Amygdala (tissue), 56 donors: ENCODE data around the gene FBXL17.

Experiments
- DNase-seq, 56 donors: peaks; one replicate each; lab custom pipeline; 2025; lab: John Stamatoyannopoulos, UW

FBXL17 gene

GRCh38 chr5:108109059-108109458 lies 272.8 kb downstream of the FBXL17 start:
- no peak for DNase-seq

GRCh38 chr5:108104448-108104847 lies 277.4 kb downstream of the FBXL17 start:
- DNase-seq, result no peak

GRCh38 chr5:108102463-108102862 lies 279.4 kb downstream of the FBXL17 start:
- no peak for DNase-seq

- peak in 32 of 56 donors; percentile 0 to 48 (median 14) for DNase-seq
These were observed 280.1 kb downstream of the FBXL17 start for GRCh38 chr5:108101821-108102220.

GRCh38 chr5:108101130-108101529 lies 280.8 kb downstream of the FBXL17 start:
- peak in 53 of 56 donors; percentile 1 to 97 (median 57) for DNase-seq

- no peak for DNase-seq
These were observed 287.1 kb downstream of the FBXL17 start for GRCh38 chr5:108094800-108095199.

- DNase-seq, result no peak
These were observed 288.7 kb downstream of the FBXL17 start for GRCh38 chr5:108093186-108093585.

- no peak for DNase-seq
These were observed 291.0 kb downstream of the FBXL17 start for GRCh38 chr5:108090946-108091345.

- no peak for DNase-seq
These were observed 297.8 kb downstream of the FBXL17 start for GRCh38 chr5:108084105-108084504.

- no peak for DNase-seq
These were observed 298.7 kb downstream of the FBXL17 start for GRCh38 chr5:108083232-108083631.

- no peak for DNase-seq
These were observed 300.2 kb downstream of the FBXL17 start for GRCh38 chr5:108081707-108082106.

- no peak for DNase-seq
These were observed 302.1 kb downstream of the FBXL17 start for GRCh38 chr5:108079753-108080152.

- no peak for DNase-seq
These were observed 303.0 kb downstream of the FBXL17 start for GRCh38 chr5:108078882-108079281.

- DNase-seq, result no peak
These were observed 303.6 kb downstream of the FBXL17 start for GRCh38 chr5:108078345-108078744.

GRCh38 chr5:108074626-108075025 lies 307.3 kb downstream of the FBXL17 start:
- DNase-seq, result no peak

- no peak for DNase-seq
These were observed 317.6 kb downstream of the FBXL17 start for GRCh38 chr5:108064302-108064701.

GRCh38 chr5:108061941-108062340 lies 320.0 kb downstream of the FBXL17 start:
- no peak for DNase-seq

GRCh38 chr5:108060340-108060739 lies 321.6 kb downstream of the FBXL17 start:
- no peak for DNase-seq

- DNase-seq, result no peak
These were observed 322.6 kb downstream of the FBXL17 start for GRCh38 chr5:108059334-108059733.

- DNase-seq, result no peak
These were observed 327.5 kb downstream of the FBXL17 start for GRCh38 chr5:108054349-108054748.

- DNase-seq, result no peak
These were observed 334.8 kb downstream of the FBXL17 start for GRCh38 chr5:108046955-108047670.

GRCh38 chr5:108036482-108036881 lies 345.4 kb downstream of the FBXL17 start:
- no peak for DNase-seq

- no peak for DNase-seq
These were observed 353.0 kb downstream of the FBXL17 start for GRCh38 chr5:108028883-108029282.
